HepG2 (cell line): ENCODE measurements around the gene PMPCB. TPM values are rescaled to one million over a fixed set of nuclear protein-coding genes. Genes with fewer than 3 reads are reported as not detected.
A peak's percentile ranks its signal among the peaks of the same experiment; 100 is the strongest.

Source experiments
- CAMTA2 ChIP-seq: sonication (generic); formaldehyde crosslinking; IDR thresholded peaks from 2 replicates; pipeline ENCODE4 v1.4.0; 2020; ENCODE audit warnings: mild to moderate bottlenecking, missing genetic modification reagents, borderline replicate concordance
- CCAR2 ChIP-seq: fragments of 200-400 bp; formaldehyde crosslinking; optimal IDR thresholded peaks from 2 replicates; pipeline ENCODE3; 2018; ENCODE audit warnings: low read depth, mild to moderate bottlenecking, low read length, moderate library complexity
- CHD2 ChIP-seq: IDR thresholded peaks from 2 replicates; pipeline ENCODE4 v1.6.1; 2011; ENCODE audit warnings: low read depth, low read length, improper control_type of control experiment
- DRAP1 ChIP-seq: IDR thresholded peaks from 2 replicates; pipeline ENCODE4 v1.6.1; 2016; ENCODE audit warnings: missing genetic modification reagents, missing compliant biosample characterization
- GLMP ChIP-seq: sonication (generic); formaldehyde crosslinking; IDR thresholded peaks from 2 replicates; pipeline ENCODE4 v1.9.0; 2021; ENCODE audit warnings: missing genetic modification reagents, mild to moderate bottlenecking, borderline replicate concordance
- IKZF1 ChIP-seq: fragments of 450-650 bp; IDR thresholded peaks from 2 replicates; pipeline ENCODE4 v1.7.1; 2016
- IRF1 ChIP-seq: sonication (generic); formaldehyde crosslinking; IDR thresholded peaks from 2 replicates; pipeline ENCODE4 v1.4.0; 2020; ENCODE audit warnings: low read depth, mild to moderate bottlenecking, missing genetic modification reagents
- MAX ChIP-seq: IDR thresholded peaks from 2 replicates; pipeline ENCODE4 v1.6.1; 2012; ENCODE audit warnings: inconsistent platforms
- NAIF1 ChIP-seq: sonication (generic); formaldehyde crosslinking; IDR thresholded peaks from 2 replicates; pipeline ENCODE4 v1.5.0; 2020; ENCODE audit warnings: mild to moderate bottlenecking, missing genetic modification reagents, borderline replicate concordance
- NFRKB ChIP-seq: fragments of 450-650 bp; IDR thresholded peaks from 2 replicates; pipeline ENCODE4 v1.6.1; 2017
- PAX8 ChIP-seq: sonication (generic); formaldehyde crosslinking; IDR thresholded peaks from 2 replicates; pipeline ENCODE4 v1.8.0; 2022; ENCODE audit warnings: mild to moderate bottlenecking, missing genetic modification reagents, borderline replicate concordance
- PRMT3 ChIP-seq: sonication (generic); formaldehyde crosslinking; IDR thresholded peaks from 2 replicates; pipeline ENCODE4 v1.8.1; 2022; ENCODE audit warnings: low read depth, mild to moderate bottlenecking, moderate library complexity, missing genetic modification reagents, borderline replicate concordance
- RARG ChIP-seq: sonication (generic); formaldehyde crosslinking; IDR thresholded peaks from 2 replicates; pipeline ENCODE4 v1.4.0; 2020; ENCODE audit warnings: low read depth, mild to moderate bottlenecking, missing genetic modification reagents
- RNF2 ChIP-seq: fragments of 450-650 bp; conservative IDR thresholded peaks from 2 replicates; pipeline ENCODE4 v1.6.1; 2016; ENCODE audit warnings: low read depth
- RXRB ChIP-seq: IDR thresholded peaks from 2 replicates; pipeline ENCODE4 v1.6.1; 2016; ENCODE audit warnings: borderline replicate concordance, missing genetic modification reagents, missing compliant biosample characterization
- SOX13 ChIP-seq, 3 experiments: fragments of 450-650 bp in 1 of 3; sonication (generic) in 1 of 3; formaldehyde crosslinking in 1 of 3; IDR thresholded peaks in 2 of 3; conservative IDR thresholded peaks in 1 of 3; 2 replicates each; pipeline versions ENCODE4 v1.5.0 to v1.6.1; 2016 to 2020; ENCODE audit warnings: antibody characterized with exemption in 1 of 3, mild to moderate bottlenecking in 1 of 3, missing compliant biosample characterization in 1 of 3, missing genetic modification reagents in 1 of 3, moderate library complexity in 1 of 3
- YEATS2 ChIP-seq: sonication (generic); formaldehyde crosslinking; IDR thresholded peaks from 2 replicates; pipeline ENCODE4 v1.4.0; 2020; ENCODE audit warnings: missing genetic modification reagents, borderline replicate concordance
- ZBTB1 ChIP-seq: sonication (generic); formaldehyde crosslinking; IDR thresholded peaks from 2 replicates; pipeline ENCODE4 v1.4.0; 2020; ENCODE audit warnings: missing genetic modification reagents, borderline replicate concordance
- ZFP36 ChIP-seq: fragments of 150-350 bp; IDR thresholded peaks from 2 replicates; pipeline ENCODE4 v1.6.1; 2018; ENCODE audit warnings: borderline replicate concordance, low read length, low read depth; ENCODE audit not compliant: partially characterized antibody
- ZFP62 ChIP-seq: sonication (generic); formaldehyde crosslinking; IDR thresholded peaks from 2 replicates; pipeline ENCODE4 v1.4.0; 2020; ENCODE audit warnings: missing genetic modification reagents
- ZNF143 ChIP-seq: sonication (generic); formaldehyde crosslinking; IDR thresholded peaks from 2 replicates; pipeline ENCODE4 v1.4.0; 2020; ENCODE audit warnings: missing genetic modification reagents
- ZNF234 ChIP-seq: sonication (generic); formaldehyde crosslinking; conservative IDR thresholded peaks from 2 replicates; pipeline ENCODE4 v1.5.1; 2020; ENCODE audit warnings: mild to moderate bottlenecking, missing genetic modification reagents
- ZNF24 ChIP-seq: fragments of 450-650 bp; IDR thresholded peaks from 2 replicates; pipeline ENCODE4 v1.6.1; 2017; ENCODE audit warnings: antibody characterized with exemption, mild to moderate bottlenecking
- ZNF33A ChIP-seq: sonication (generic); formaldehyde crosslinking; IDR thresholded peaks from 2 replicates; pipeline ENCODE4 v1.5.1; 2020; ENCODE audit warnings: missing genetic modification reagents, mild to moderate bottlenecking, moderate library complexity, borderline replicate concordance
- ZNF362 ChIP-seq: sonication (generic); formaldehyde crosslinking; IDR thresholded peaks from 2 replicates; pipeline ENCODE4 v1.4.0; 2020; ENCODE audit warnings: missing genetic modification reagents, mild to moderate bottlenecking, borderline replicate concordance
- ZNF562 ChIP-seq: sonication (generic); formaldehyde crosslinking; IDR thresholded peaks from 2 replicates; pipeline ENCODE4 v1.8.0; 2022; ENCODE audit warnings: missing genetic modification reagents, borderline replicate concordance
- ZNF563 ChIP-seq: sonication (generic); formaldehyde crosslinking; IDR thresholded peaks from 2 replicates; pipeline ENCODE4 v1.8.0; 2022; ENCODE audit warnings: mild to moderate bottlenecking, moderate library complexity, missing genetic modification reagents
- polyA plus RNA-seq, 8 experiments: library from polyadenylated mRNA; depleted of rRNA in 3 of 8; stranded (reverse) in 7 of 8; unstranded in 1 of 8; fragments of >200 nt; fragmentation: Illumina TruSeq in 4 of 8; extraction: Trizol in 4 of 8; gene quantifications; 2 replicates each; pipeline versions ENCODE4 v1.2.1 to v1.2.3, GENCODE V29; 2011 to 2016; ENCODE audit warnings: low read depth in 4 of 8, missing spikeins in 1 of 8, mixed read lengths in 1 of 8; ENCODE audit not compliant: insufficient read depth in 1 of 8
- total RNA-seq, 5 experiments: library from RNA; depleted of rRNA; stranded (reverse); fragments of >200 nt; fragmentation: Illumina TruSeq; extraction: Trizol; gene quantifications; 2 replicates each; pipeline ENCODE4 v1.2.3, GENCODE V29; 2016; ENCODE audit warnings: low read depth in 1 of 5

PMPCB gene
- total and polyA plus RNA-seq, 2 of the 13 experiments (the other 11 are each of a cell fraction or from before 2014, with no cell fraction given): 80.8 to 124 TPM

- TF ChIP-seq MAX (peak; percentile 65), ZBTB1 (no peak), IRF1 (CRISPR knock-in tag) (no peak), ZFP62 (CRISPR knock-in tag) (no peak), CCAR2 (no peak), ZNF24 (no peak), CAMTA2 (CRISPR knock-in tag) (no peak; the same call in 1 of the 2 replicates), ZNF234 (no peak), ZNF563 (CRISPR knock-in tag) (peak; percentile 59; the same call in 1 of the 2 replicates), CHD2 (no peak), ZNF362 (0 out of 2 replicates have a peak, but pooled peaks have one; percentile 17), ZNF33A (CRISPR knock-in tag) (peak; percentile 67; the same call in 1 of the 2 replicates), ZFP36 (no peak), RXRB (CRISPR knock-in tag) (peak; percentile 67), IKZF1 (no peak), RARG (CRISPR knock-in tag) (no peak), ZNF562 (no peak), DRAP1 (CRISPR knock-in tag) (peak; percentile 81), RNF2 (no peak), NAIF1 (CRISPR knock-in tag) (peak; percentile 37; the same call in 1 of the 2 replicates), PRMT3 (CRISPR knock-in tag) (no peak), SOX13 (IDR thresholded peaks at IDR 0.05) (no peak), SOX13 (CRISPR knock-in tag; conservative IDR thresholded peaks at IDR 0.05 in 1 of 2, IDR thresholded peaks at IDR 0.05 in 1 of 2) (peak in 1 of 2 experiments; percentile 14; a peak in 1 of 4 replicates), ZNF143 (no peak), YEATS2 (CRISPR knock-in tag) (peak; percentile 94; the same call in 1 of the 2 replicates), PAX8 (CRISPR knock-in tag) (no peak), GLMP (CRISPR knock-in tag) (no peak), NFRKB (no peak)
Measured at GRCh38 chr7:103347507-103348267, 50.5 kb downstream of the PMPCB start, which contains the start of gene PSMC2 (continued).
